ENCODE data around the gene SULT2B1.
A peak's percentile ranks its signal among the peaks of the same experiment; 100 is the strongest.
"Not testable (repeated sequence)": the region's sequence is repeated elsewhere in the genome, so short reads cannot be mapped to it uniquely, and the experiment has no call there.

Gene SULT2B1

DNA sequence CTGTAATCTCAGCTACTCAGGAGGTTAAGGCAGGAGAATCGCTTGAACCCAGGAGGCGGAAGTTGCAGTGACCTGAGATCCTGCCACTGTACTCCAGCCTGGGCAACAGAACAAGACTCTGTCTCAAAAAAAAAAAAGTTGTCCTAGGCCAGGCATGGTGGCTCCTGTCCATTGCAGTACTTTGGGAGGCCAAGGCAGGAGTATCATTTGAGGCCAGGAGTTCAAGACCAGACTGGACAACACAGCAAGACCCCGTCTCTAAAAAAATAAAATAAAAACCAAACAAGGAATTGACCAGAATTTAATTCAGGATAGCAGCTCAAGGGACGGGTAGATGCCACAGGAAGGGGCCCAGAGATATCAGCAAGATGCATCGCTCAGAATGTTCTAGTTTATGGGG is 4.9 kb downstream of the SULT2B1 start:
- DNase-seq (ENCODE audit: extremely low read depth in 1 of 2, low read depth in 1 of 2), result no peak

DNA sequence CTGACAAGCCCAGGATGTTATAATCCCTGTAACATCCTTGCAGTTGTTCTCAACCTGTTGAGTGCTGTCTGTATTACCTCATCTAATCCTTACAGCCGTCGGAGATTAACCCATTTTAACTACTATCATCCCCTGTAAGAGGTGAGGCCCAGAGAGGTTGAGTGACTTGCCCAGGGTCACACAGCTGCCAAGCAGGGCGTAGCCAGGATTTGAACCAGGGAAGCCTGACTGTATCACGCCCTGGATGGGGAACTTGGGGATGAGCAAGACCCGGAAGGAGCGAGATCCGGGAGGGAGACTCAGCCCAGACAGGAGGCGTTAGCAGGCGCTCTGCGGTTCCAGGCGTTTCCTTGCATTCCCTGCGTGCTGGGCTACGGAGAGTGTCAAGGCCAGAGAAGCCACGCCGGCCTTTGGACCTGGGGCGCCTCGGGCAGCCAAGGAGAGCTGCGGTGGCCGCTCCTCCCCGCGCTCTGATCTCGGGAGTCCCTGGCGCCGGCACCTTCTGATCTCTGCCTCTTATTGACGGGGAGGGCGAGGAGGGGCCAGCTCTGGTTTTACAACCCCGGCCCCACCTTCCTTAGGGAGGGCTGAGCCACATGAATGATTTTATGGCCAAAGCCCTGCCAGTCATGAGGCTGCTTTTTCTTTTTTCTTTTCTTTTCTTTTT is 6.2 kb downstream of the SULT2B1 start:
- no peak for DNase-seq (ENCODE audit: extremely low read depth in 1 of 2, low read depth in 1 of 2)

- DNase-seq (ENCODE audit: extremely low read depth in 1 of 2, low read depth in 1 of 2), result no peak
Measured at GRCh38 chr19:48560095-48560530, 8.1 kb downstream of the SULT2B1 start.

GRCh38 chr19:48561412-48561811 is 9.4 kb downstream of the SULT2B1 start:
- DNase-seq (ENCODE audit: extremely low read depth in 1 of 2, low read depth in 1 of 2), result no peak

- DNase-seq (ENCODE audit: extremely low read depth in 1 of 2, low read depth in 1 of 2), result no peak
Measured at GRCh38 chr19:48565090-48565489, 13.1 kb downstream of the SULT2B1 start.

GRCh38 chr19:48568345-48568886 is 16.4 kb downstream of the SULT2B1 start:
- no peak for DNase-seq (ENCODE audit: extremely low read depth in 1 of 2, low read depth in 1 of 2)

DNA sequence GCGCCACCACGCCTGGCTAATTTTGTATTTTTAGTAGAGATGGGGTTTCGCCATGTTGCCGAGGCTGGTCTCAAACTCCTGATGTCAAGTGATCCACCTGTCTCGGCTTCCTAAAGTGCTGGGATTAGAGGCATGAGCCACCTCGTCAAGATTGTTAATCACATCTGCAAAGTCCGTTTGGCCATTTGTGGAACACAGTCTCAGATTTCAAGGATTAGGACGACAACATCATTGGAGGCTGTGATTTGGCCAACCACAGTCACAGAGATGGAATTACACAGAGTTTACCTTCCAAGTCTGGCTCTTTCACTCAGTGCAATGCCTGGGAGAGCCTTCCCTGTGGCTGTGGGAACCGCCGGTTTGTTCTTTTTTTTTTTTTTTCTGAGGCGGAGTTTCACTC is 17.8 kb downstream of the SULT2B1 start:
- no peak for DNase-seq (ENCODE audit: extremely low read depth in 1 of 2, low read depth in 1 of 2)

- DNase-seq (ENCODE audit: extremely low read depth in 1 of 2, low read depth in 1 of 2), result no peak
Measured at GRCh38 chr19:48571378-48572162, 19.6 kb downstream of the SULT2B1 start.

DNA sequence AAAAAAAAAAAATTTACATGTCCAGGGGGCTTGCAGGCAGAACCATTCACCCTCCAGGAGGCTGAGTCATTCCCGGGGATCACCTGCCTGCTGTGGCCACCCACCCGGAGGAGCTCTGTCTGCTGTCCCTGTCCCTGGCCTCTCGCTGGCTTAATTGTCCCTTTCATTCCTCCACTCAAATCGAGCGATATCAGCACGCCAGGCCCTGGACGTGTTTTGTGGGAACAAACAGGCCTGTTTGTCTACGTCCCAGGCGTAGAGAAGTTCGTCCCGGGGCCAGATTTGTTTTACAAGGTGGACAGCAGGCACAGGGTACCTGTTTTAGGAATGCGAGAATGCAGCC is 21.2 kb downstream of the SULT2B1 start:
- no peak for DNase-seq (ENCODE audit: extremely low read depth in 1 of 2, low read depth in 1 of 2)

DNA sequence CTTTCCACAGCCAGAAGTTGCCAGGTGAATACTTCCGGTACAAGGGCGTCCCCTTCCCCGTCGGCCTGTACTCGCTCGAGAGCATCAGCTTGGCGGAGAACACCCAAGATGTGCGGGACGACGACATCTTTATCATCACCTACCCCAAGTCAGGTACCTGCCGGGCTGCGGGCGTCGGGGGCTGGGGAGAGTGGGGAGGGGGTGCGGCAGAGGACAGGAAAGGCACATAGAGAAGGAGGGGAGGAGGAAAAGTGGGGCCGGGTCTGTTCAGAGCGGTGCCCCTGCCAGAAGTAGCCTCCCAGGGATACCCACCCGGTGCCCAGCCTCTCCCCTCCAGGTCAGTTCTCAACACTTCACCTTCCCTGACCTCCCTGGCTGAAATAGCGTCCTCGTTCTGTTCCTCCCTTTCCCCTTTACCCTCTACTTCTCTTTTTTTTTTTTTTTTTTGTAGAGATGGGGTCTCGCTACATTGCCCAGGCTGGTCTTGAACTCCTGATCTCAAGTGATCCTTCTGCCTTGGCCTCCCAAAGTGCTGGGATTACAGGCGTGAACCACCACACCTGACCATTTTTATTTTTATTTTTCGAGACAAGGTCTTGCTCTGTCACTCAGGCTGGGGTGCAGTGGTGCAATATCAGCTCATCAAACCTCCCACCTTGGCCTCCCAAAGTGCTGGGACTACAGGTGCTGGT is 24.1 kb downstream of the SULT2B1 start:
- DNase-seq (ENCODE audit: extremely low read depth in 1 of 2, low read depth in 1 of 2), result no peak

GRCh38 chr19:48577908-48578307 is 25.9 kb downstream of the SULT2B1 start:
- DNase-seq (ENCODE audit: extremely low read depth in 1 of 2, low read depth in 1 of 2), result not testable (repeated sequence)

- no peak for DNase-seq (ENCODE audit: extremely low read depth in 1 of 2, low read depth in 1 of 2)
Measured at GRCh38 chr19:48578891-48579290, 26.9 kb downstream of the SULT2B1 start.

- no peak for DNase-seq (ENCODE audit: extremely low read depth in 1 of 2, low read depth in 1 of 2)
Measured at GRCh38 chr19:48582168-48582567, 30.2 kb downstream of the SULT2B1 start.

DNA sequence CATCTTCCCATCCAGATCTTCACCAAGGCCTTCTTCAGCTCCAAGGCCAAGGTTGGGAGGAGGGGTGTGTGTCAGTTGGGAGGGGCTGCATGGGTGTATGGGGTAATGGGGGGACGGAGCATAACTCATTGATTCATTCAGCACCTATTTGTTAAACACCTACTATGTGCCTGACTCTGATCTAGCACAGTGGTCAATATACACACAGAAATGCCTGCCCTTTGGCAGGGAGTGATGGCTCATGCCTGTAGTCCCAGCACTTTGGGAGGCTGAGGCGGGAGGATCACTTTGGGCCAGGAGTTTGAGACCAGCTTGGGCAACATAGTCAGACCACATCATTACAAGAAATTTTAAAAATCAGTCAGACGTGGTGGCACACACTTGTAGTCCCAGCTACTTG is 35.4 kb downstream of the SULT2B1 start:
- DNase-seq (ENCODE audit: extremely low read depth in 1 of 2, low read depth in 1 of 2), result no peak

- DNase-seq (ENCODE audit: extremely low read depth in 1 of 2, low read depth in 1 of 2), result peak; percentile 60 to 84
Measured at GRCh38 chr19:48588670-48589401, 36.9 kb downstream of the SULT2B1 start.

GRCh38 chr19:48591021-48591420 is 39.0 kb downstream of the SULT2B1 start:
- DNase-seq (ENCODE audit: extremely low read depth in 1 of 2, low read depth in 1 of 2), result no peak

GRCh38 chr19:48595171-48595570 is 43.2 kb downstream of the SULT2B1 start:
- no peak for DNase-seq (ENCODE audit: extremely low read depth in 1 of 2, low read depth in 1 of 2)

- DNase-seq (ENCODE audit: extremely low read depth in 1 of 2, low read depth in 1 of 2), result no peak
Measured at GRCh38 chr19:48595833-48596232, 43.9 kb downstream of the SULT2B1 start.

DNA sequence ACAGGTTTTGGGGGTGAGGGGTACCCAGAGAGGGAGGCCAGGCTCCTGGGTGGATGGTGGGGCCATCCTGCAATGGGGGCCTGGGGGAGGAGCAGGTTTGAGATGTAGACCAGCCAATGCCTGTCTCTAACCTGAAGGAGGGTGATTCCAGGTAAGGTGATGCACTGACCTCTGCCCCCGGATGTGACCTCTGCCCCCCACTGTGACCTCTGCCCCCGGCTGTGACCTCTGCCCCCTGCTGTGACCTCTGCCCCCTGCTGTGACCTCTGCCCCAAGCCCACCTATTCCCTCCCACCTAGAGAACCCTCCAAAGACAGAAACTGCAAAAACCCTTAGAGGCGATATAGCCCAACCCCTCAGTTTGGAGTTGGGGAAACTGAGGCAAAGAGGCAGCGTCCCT is 44.3 kb downstream of the SULT2B1 start:
- DNase-seq (ENCODE audit: extremely low read depth in 1 of 2, low read depth in 1 of 2), result no peak

GRCh38 chr19:48596679-48597465 is 44.9 kb downstream of the SULT2B1 start:
- no peak for DNase-seq (ENCODE audit: extremely low read depth in 1 of 2, low read depth in 1 of 2)
